ENCODE data around the gene CCDC194.

CCDC194 gene

DNA sequence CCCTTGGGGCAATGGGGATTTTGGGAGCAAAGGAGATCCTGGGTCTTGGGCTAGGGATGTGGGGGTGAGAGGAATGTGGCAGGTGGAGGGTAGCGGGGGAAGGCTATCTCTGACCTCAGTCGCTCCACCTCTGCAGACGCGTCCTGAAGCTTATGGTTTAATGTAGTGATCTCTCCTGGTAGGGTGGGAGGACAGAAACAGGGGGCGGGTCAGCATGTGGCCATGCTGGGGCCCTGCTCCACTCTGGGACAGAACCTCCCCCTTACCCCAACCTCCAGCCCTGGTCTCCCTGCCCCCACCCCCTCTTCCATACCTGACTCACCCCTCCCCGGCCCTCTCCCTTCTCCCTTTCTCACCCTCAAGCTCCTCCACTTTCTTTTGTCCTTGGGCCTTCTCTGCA lies 10.0 kb upstream of the CCDC194 start:
- no peaks in the 10 kb centered on the region for H3K36me3 ChIP-seq (ENCODE audit: control insufficient read depth in 2 of 2, insufficient read depth in 1 of 2, low read length in 2 of 2)
- no peak overlapping the region for H3K4me3 ChIP-seq (ENCODE audit: low read depth, low read length)
- CTCF ChIA-PET, result interaction anchor here (1.7 kb wide), 1 partner anchor 13 kb away, joined by 8 read pairs; no protein-coding TSS in a partner anchor
- H3K9me3 ChIP-seq (ENCODE audit: control insufficient read depth, insufficient read depth, low read depth, low read length), result no peaks in the 10 kb centered on the region
- no peak overlapping the region for H3K27ac ChIP-seq (ENCODE audit: extremely low read depth, low read depth, low read length)
- H3K4me1 ChIP-seq (ENCODE audit: control insufficient read depth, insufficient read depth, low read length), result no peaks in the 10 kb centered on the region
- no peak for TF ChIP-seq MZF1 (tag by site-specific recombination; IDR thresholded peaks at IDR 0.05; ENCODE audit: borderline replicate concordance)
- TF ChIP-seq ZFHX2 (tag by site-specific recombination; conservative IDR thresholded peaks at IDR 0.05), result peak; percentile 64
- TF ChIP-seq EGR2 (tag by site-specific recombination; IDR thresholded peaks at IDR 0.05; ENCODE audit: low read depth), result peak; percentile 65
- TF ChIP-seq ZNF398 (tag by site-specific recombination; IDR thresholded peaks at IDR 0.05), result 0 out of 2 replicates have a peak, but pooled peaks have one; percentile 25
- no peak for TF ChIP-seq ZNF785 (tag by site-specific recombination; IDR thresholded peaks at IDR 0.05)
- TF ChIP-seq ZBTB6 (tag by site-specific recombination; IDR thresholded peaks at IDR 0.05), result no peak
- TF ChIP-seq RBAK (tag by site-specific recombination; IDR thresholded peaks at IDR 0.05), result no peak
- TF ChIP-seq, protein P1, sequence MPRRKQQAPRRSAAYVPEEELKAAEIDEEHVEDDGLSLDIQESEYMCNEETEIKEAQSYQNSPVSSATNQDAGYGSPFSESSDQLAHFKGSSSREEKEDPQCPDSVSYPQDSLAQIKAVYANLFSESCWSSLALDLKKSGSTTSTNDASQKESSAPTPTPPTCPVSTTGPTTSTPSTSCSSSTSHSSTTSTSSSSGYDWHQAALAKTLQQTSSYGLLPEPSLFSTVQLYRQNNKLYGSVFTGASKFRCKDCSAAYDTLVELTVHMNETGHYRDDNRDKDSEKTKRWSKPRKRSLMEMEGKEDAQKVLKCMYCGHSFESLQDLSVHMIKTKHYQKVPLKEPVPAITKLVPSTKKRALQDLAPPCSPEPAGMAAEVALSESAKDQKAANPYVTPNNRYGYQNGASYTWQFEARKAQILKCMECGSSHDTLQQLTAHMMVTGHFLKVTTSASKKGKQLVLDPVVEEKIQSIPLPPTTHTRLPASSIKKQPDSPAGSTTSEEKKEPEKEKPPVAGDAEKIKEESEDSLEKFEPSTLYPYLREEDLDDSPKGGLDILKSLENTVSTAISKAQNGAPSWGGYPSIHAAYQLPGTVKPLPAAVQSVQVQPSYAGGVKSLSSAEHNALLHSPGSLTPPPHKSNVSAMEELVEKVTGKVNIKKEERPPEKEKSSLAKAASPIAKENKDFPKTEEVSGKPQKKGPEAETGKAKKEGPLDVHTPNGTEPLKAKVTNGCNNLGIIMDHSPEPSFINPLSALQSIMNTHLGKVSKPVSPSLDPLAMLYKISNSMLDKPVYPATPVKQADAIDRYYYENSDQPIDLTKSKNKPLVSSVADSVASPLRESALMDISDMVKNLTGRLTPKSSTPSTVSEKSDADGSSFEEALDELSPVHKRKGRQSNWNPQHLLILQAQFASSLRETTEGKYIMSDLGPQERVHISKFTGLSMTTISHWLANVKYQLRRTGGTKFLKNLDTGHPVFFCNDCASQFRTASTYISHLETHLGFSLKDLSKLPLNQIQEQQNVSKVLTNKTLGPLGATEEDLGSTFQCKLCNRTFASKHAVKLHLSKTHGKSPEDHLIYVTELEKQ (tag by site-specific recombination; IDR thresholded peaks at IDR 0.05; ENCODE audit: borderline replicate concordance), result no peak
- TF ChIP-seq ZNF23 (tag by site-specific recombination; IDR thresholded peaks at IDR 0.05; ENCODE audit: borderline replicate concordance), result no peak
- no peak for TF ChIP-seq REPIN1 (tag by site-specific recombination; IDR thresholded peaks at IDR 0.05; ENCODE audit: low read depth)
- POLR2A ChIA-PET, result interaction anchor here (0.6 to 1.2 kb wide), 4 partner anchors 16 to 460 kb away, joined by 3 to 9 read pairs (median 8); partner anchors contain the start of gene MVB12A

- Histone ChIP-seq H3K4me3 (ENCODE audit: low read depth, low read length) (no peak overlapping the region), H3K9me3 (ENCODE audit: control insufficient read depth, insufficient read depth, low read depth, low read length) (no peaks in the 10 kb centered on the region), H3K4me1 (ENCODE audit: control insufficient read depth, insufficient read depth, low read length) (no peaks in the 10 kb centered on the region), H3K27ac (ENCODE audit: extremely low read depth, low read depth, low read length) (no peak overlapping the region), H3K36me3 (ENCODE audit: control insufficient read depth in 2 of 2, insufficient read depth in 1 of 2, low read length in 2 of 2) (no peaks in the 10 kb centered on the region)
- CTCF ChIA-PET, result interaction anchor here (0.9 to 1.2 kb wide), 2 partner anchors 9 to 12 kb away, joined by 3 to 5 read pairs; partner anchors contain the start of gene CCDC194
- POLR2A ChIA-PET, result interaction anchor here (0.6 to 1.2 kb wide), 6 partner anchors 17 to 461 kb away, joined by 3 to 9 read pairs (median 5); partner anchors contain the start of genes MVB12A and RPL18A
- peak; percentile 60 for TF ChIP-seq ZBTB17 (tag by site-specific recombination; IDR thresholded peaks at IDR 0.05)
- TF ChIP-seq ZBTB6 (tag by site-specific recombination; IDR thresholded peaks at IDR 0.05), result peak; percentile 19; the same call in 1 of the 2 replicates
- TF ChIP-seq ZNF600 (tag by site-specific recombination; IDR thresholded peaks at IDR 0.05), result peak; percentile 56; the same call in 1 of the 2 replicates
- TF ChIP-seq BCL11B (tag by site-specific recombination; IDR thresholded peaks at IDR 0.05; ENCODE audit: low read depth), result 0 out of 2 replicates have a peak, but pooled peaks have one; percentile 33
- no peak for TF ChIP-seq ZNF184 (tag by site-specific recombination; IDR thresholded peaks at IDR 0.05)
- no peak for TF ChIP-seq ZNF707 (tag by site-specific recombination; IDR thresholded peaks at IDR 0.05)
- no peak for TF ChIP-seq ZNF16 (tag by site-specific recombination; IDR thresholded peaks at IDR 0.05; ENCODE audit: low read depth)
- peak; percentile 59 for TF ChIP-seq ZBTB44 (tag by site-specific recombination; IDR thresholded peaks at IDR 0.05)
- TF ChIP-seq SP3 (tag by site-specific recombination; IDR thresholded peaks at IDR 0.05), result 0 out of 2 replicates have a peak, but pooled peaks have one; percentile 28
- TF ChIP-seq ZNF701 (tag by site-specific recombination; IDR thresholded peaks at IDR 0.05), result no peak
- peak; percentile 45 for TF ChIP-seq SP2 (tag by site-specific recombination; IDR thresholded peaks at IDR 0.05)
- TF ChIP-seq IKZF3 (tag by site-specific recombination; IDR thresholded peaks at IDR 0.05), result 0 out of 2 replicates have a peak, but pooled peaks have one; percentile 20
- TF ChIP-seq ZNF394 (tag by site-specific recombination; IDR thresholded peaks at IDR 0.05; ENCODE audit: borderline replicate concordance), result peak; percentile 73; the same call in 1 of the 2 replicates
- TF ChIP-seq ZNF335 (tag by site-specific recombination; conservative IDR thresholded peaks at IDR 0.05), result peak; percentile 70
Measured at GRCh38 chr19:17402982-17403855, 9.2 kb upstream of the CCDC194 start.
